Activated naive CD8-positive, alpha-beta T cell treated with anti-CD3 and anti-CD28 coated beads, Interleukin-2, amount 50 U/mL, for 16 hours (primary cell): ENCODE data around the gene GTF2H2C.
"Not testable (repeated sequence)": the region's sequence is repeated elsewhere in the genome, so short reads cannot be mapped to it uniquely, and the experiment has no call there.

ENCODE experiments used
- DNase-seq: peaks from one replicate; pipeline ENCODE4 v3.0.0-alpha.2; 2020; ENCODE audit warnings: low read depth, low spot score

Gene GTF2H2C

DNA sequence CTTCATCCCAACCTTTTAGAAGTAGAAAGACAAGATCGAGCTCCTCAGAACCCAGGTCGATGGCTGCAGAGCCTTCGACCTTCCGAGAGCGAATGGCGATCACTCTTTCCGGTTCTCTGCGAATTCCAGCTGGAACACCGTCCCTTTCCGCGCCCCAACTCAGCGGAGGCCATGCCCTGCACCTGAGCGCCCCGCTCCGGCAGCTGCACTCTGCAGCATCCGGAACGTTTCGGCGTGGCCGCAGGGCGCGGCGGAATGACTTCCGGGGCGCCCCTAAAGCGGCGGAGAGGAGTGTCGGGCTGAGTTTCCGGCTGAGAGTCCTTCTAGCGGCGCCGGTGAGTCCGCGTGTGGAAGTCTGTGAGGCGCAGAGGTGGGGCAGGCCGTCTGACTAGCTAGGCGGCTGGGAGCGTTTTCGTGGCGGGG is at the start of gene GTF2H2C:
GTF2H2C (plus strand) TSS at position 284 of the 423 bp plus-strand sequence. CDS start 4,942 bp downstream, outside the sequence.
- peak; percentile 40 for DNase-seq

DNA sequence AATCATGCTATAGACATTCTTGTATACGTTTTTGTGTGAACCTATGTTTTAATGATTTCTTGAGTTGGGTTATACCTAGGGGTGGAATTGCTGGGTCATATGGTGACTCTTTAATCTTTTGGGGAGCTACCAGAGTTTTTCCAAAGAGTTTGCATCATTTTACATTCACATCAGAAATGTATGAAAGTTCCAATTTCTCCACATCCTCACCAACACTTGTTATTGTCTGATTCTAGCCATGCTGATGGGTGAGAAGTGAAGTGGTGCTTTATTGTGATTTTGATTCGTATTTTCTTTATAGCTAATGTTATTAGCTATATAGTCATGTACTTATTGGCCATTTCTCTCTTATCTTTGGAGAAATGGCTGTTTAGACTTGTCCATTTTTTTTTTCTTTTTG is 49.3 kb upstream of the GTF2H2C start:
- no peak for DNase-seq

DNA sequence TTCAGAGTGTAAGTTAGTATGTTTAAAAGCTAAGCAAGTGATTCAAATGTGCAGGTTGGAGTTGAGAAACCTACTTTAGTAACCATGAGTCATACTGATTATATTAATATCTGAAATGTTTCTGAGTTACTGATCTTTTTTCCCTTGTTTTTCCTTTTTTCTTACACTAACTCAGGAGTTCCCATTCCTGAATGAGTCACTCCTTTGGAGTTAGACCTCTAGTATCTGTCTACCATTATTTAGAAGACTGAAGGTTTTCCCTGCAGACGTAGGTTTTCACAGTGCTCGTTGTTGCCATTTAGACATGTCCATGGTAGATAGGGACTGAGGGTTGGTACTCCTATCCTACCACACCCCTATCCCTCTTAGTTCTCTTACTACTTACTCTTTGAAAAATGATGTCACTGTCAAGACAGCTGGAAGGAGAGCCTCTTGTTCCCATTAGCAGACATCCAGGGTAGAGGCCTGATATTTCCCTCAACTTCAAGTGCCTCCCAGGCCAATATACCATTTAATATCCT is 47.2 kb upstream of the GTF2H2C start:
- DNase-seq, result no peak

DNA sequence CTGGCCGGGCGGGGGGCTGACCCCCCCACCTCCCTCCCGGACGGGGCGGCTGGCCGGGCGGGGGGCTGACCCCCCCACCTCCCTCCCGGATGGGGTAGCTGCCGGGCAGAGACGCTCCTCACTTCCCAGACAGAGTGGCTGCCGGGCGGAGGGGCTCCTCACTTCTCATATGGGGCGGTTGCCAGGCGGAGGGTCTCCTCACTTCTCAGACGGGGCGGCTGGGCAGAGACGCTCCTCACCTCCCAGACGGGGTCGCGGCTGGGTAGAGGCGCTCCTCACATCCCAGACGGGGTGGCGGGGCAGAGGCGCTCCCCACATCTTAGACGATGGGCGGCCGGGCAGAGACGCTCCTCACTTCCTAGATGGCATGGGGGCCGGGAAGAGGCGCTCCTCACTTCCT is 44.4 kb upstream of the GTF2H2C start:
- DNase-seq, result not testable (repeated sequence)

DNA sequence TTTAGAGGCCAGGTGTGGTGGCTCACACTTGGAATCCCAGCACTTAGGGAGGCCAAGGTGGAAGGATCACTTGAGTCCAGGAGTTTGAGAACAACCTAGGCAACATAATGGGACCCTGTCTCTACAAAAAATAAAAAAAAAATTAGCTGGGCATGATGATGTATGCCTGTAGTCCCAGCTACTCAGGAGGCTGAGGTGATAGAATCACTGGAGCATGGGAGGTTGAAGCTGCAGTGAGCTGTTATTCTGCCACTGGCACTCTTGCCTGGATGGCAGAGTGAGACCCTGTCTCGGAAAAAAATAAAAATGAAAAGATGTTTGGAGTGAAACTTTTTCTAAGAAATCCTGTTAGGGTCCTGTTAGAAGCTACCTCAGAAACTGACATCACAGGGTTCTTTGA is 43.2 kb upstream of the GTF2H2C start:
- no peak for DNase-seq

DNA sequence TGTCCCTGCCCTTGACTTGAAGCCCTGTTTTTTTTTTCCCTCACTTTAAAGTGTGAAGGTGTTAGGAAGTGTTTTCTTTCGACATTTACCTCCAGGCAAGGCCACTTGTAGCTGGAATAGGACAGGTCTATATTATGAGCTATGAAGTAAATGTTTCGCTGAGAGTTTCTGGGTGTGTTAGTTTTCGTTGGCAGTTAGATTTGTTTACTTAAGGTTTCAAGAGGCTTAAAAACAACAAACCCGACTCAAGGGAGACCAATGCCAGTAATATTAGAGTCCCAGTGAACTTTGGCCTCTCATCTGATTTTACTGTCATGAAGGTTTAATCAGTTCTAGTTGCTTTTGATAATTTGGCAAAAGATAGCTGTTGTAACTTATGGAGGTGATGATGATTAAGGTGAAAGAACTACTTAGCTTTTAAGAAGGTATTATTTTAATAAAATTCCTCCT is 42.2 kb upstream of the GTF2H2C start:
- DNase-seq, result no peak

DNA sequence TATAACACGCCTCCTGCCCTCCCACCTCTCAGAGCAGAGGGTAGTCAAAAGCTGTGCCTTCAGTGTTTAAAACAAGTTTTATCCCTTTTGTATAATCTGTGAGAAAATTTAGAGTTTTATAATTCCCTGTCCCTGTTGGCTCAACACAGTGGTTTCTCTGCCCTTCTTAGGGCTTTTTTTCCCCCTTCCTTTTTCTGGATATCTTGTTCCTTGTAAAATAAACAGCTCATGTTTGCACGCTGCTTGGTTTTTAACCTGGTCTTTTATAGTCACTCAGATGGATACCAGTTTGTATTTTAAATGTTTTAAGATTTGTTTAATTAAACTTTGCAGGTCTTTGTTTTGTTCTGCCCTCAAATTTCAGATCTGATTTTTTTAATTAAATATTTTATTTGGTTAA is 40.7 kb upstream of the GTF2H2C start:
- DNase-seq, result no peak

DNA sequence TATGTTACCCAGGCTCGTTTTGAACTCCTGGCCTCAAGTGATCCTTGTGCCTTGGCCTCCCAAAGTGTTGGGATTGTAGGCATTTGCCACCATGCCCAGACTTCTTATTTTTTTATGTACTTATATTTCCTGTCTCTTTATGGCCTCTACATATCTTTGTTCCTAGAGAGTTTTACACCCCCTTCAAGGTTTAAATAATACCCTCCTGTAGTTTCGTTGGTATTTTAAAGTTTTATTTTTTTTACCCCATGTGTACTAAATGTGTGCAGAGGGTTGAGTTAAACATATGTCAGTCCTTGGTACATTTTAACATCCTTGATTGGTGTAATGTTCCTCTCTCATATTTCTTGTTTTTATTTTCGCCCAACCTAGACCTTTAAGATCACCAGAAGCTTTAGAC is 38.0 kb upstream of the GTF2H2C start:
- DNase-seq, result no peak

DNA sequence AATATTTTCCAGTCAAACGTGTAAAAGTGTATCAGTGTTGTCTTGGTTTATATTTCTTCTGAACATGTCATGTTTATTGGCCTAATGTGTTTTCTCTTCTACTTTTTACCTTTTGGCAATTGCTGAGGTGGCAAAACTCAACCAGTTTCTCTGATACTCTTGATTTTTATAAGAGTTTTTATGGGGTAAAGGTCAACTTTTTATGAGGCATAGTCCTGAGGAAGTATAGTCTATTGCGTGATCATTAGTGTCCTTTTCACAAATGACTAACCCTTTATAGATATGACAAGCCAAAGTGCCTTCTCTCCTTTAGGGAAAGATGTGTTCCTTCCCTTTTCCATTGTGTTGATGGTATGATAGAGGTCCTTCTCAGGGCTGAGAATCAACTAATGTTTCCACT is 34.5 kb upstream of the GTF2H2C start:
- no peak for DNase-seq

DNA sequence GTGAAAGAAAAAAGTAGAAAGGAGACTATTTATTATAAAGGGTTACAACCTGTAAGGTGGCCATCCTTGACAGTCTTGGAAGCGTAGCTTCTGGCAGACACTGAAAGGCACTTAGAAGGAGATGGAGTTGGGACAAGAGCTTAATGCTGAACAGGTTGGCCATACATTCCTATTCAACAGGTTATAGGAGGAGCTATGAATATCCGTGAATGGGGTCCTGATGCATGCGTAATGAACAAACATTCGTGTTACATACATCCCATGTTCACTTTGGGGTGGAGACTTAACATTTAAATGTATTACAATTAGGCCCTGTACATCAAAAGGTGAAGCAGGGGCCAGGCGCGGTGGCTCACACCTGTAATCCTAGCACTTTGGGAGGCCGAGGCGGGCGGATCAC is 33.3 kb upstream of the GTF2H2C start:
- DNase-seq, result no peak

DNA sequence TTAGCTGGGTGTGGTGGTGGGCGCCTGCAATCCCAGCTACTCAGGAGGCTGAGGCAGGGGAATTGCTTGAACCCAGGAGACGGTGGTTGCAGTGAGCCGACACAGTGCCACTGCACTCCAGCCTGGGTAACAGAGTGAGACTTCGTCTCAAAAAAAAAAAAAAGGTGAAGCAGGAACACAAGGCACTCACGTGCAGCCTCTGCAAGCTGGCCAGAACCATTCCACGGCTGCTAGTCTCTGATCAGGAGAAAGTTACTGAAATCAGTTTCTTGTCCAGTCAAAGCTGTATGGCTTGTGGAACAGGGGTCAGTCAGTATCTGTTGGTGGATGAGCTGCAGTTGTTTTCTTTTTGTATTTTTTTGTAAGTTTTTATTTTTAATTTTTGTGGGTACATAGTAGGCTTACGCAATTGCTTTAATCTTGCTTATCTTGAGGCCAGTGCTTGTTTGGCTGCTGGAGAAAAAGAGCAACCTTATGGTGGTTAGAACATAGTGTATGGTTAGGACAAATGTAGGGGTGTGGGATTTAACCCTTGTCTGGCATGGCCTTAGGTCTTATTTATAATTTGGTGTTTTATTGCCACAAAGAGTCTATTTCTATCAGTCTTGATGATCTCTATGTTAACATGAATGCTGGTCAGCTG is 32.7 kb upstream of the GTF2H2C start:
- no peak for DNase-seq

DNA sequence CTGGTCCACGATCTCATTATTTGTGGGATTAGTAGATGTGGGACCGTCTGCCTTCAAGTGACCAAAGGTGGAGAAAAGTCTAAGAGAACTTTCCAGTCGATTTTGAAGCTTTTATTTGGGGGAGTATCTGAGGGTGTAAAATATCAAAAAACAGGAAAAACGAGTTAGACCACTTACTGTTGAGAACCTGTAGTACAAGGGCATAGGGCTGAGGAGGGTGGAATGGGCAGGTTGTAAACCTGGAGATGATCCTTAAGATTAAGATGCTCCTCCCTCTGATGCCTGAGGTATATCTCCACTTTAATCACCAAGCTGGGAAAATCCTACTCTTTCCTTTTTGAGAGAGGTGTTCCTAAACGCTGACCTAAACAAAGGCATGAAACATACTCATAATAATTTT is 32.0 kb upstream of the GTF2H2C start:
- DNase-seq, result no peak

DNA sequence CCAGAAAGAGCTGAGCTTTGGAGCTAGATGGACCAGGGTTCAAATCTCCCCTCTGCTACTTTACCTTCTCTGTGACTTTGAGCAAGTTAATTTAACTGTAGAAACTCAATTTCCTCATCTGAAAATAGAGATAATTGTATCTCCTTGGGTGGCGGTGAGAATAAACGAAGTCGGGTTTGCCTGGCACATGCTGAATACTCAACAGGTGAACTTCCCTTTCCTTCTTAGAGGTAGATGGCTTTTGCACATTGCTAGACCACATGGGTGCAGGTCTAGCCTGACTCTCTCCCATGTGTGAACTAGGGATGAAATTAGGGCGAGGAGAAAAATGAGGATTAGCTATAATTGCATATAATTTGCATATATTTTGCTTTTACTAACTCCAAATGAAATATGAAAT is 31.4 kb upstream of the GTF2H2C start:
- no peak for DNase-seq

DNA sequence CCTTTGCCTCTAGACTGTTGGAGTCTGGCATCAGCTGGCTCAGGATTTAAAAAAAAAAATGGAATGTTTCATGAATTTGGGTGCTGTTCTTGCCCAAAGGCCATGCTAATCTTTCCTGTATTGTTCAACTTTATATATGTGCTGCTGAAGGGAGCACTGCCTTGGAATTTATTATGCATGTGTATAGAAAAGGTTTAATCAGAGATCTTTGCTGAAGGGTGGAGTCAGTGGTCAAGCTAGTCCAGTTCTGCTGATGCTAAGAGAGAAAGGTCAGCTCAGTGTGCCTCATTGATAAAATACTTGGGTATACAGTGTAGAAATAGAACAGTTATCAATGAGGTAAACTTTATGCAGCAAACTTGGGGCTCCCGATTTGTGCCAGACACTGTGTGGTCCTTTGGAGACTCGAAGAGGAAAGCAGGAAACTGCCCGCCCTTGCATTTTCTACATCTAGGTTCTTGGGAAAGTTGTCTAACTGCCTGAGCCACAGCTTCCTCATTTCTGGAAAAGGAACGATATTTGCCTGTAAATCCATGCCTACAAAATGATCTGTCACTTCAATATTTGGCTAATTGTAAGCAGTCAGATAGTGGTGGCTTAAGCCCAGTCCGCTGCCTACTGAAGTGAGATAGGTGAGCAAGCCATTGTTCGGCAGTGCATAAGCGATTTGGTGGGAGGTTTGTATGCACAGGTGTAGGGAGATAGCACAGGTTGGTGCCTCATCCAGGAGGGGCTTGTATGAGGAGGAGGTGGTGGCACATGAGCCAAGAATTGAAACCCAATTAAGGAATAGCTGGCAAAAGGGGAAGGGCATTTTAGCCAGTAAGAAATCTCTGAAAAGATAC is 29.2 kb upstream of the GTF2H2C start:
- DNase-seq, result no peak

DNA sequence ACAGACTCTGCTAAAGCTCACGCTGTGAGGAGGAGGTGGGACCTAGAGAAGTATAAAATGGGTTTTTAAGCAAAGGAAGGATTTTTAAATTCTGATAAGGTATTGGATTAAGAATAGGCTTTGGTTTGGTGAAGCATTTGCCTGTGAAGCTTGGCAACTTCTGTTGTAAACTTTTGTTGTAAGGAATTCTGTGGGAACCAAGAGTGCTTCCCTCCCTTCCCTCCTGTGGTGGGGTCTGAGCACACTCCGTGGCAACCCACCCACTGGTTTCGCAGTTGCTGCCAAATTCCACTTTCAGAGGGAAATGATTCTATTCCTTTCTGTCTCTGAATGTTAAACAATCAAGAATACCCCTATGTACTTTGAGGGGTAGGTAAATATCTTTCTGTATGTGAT is 28.6 kb upstream of the GTF2H2C start:
- no peak for DNase-seq

DNA sequence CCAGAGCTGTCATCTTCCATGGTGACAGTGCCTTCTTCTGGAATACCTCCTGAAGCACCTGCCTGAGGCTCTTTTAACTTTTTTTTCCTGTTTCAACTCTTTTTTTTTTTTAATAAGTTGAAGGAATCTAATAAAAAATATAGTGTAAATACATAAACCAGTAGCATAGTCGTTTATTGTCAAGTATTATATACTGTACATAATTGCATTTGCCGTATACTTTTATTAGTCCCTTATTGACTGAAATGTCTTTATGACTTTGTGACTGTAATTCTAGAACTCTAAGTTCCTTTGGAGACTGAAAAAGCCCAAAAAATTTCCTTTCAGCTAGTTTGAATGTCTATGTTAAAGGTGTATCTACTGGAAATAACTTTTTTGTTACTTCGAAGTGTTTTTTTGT is 22.1 kb upstream of the GTF2H2C start:
- not testable (repeated sequence) for DNase-seq

DNA sequence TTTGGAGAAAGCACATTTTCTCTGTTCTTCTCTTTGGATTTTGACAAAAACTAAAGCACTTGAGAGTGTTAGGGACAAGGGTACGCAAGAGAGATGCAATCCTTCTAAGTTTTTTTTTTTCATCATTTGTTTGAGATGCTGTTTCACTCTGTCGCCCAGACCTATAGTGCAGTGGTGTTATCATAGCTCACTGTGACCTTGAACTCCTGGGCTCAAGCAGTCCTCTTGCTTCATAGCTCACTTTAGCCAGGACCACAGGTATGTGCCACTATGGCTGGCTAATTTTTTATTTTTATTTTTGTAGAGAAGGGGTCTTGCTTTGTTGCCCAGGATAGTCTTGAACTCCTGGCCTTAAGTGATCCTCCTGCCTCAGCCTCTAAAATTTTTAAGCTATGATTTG is 21.3 kb upstream of the GTF2H2C start:
- not testable (repeated sequence) for DNase-seq

DNA sequence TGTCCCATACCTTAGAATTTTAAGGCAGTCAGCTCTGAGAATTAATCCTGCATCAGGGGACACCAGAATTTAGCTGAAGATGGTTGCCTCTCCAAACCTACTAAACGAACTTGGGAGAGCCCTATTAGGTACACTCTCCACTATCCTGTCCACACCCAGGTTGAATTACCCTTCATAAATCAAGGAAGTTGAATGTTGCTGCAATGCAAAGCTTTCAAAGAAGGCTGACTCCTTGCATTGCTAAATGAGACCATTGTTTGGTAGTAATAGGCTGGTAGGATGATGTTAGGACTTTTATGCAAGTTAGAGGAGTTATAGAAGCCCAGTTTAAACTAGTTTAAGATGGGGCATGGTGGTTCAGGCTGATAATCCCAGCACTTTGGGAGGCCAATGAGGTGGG is 18.6 kb upstream of the GTF2H2C start:
- DNase-seq, result not testable (repeated sequence)

DNA sequence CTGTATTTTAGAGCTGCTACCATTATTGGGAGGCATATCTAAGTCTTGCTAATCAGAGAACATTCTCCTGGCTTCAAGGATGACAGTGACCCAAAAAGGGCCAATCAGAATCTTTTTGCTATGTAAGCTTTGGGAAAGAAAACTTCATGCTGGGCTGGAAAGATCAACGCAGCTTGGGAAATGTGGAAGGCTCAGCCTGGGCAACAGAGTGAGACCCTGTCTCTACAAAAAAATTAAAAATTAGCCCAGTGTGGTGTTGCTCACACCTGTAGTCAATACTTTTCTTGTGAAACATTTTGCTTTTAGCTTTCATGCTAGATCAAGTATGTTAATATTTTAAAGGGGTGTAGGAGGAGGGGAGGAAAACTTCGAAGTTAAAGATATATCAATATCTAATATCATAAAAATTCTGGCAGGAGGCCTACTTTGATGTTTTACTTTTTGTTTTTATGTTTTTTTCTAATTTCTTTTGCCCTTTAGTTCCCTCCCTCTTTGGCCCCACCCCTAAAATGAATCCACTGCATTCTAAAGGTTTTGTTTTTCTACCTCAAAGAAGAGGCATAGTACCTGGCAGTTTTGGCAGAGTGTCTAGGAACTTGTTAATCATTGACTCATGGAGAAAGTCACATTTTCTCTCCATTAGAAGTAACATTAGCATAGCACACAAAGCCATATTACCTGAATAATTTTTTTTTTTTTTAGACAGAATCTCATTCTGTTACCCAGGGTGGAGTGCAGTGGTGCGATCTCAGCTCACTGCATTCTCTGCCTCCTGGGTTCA is 17.0 kb upstream of the GTF2H2C start:
- not testable (repeated sequence) for DNase-seq

DNA sequence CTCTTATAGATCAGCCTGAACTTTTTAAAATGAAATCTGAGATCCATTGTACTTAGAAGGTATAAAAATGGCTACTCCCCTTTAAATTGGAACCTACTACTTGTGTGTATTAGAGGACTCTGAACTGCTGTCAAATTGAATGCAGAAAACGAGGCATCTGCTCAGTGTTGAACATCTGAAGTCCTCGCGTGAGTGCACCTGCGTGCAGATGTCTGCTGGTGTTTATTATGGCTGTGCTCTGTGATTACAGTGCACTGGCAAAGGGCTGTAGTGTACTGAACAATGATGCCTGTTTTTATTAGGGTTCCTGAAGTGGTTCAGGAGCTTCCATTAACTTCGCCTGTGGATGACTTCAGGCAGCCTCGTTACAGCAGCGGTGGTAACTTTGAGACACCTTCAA is 15.4 kb upstream of the GTF2H2C start:
- DNase-seq, result not testable (repeated sequence)

DNA sequence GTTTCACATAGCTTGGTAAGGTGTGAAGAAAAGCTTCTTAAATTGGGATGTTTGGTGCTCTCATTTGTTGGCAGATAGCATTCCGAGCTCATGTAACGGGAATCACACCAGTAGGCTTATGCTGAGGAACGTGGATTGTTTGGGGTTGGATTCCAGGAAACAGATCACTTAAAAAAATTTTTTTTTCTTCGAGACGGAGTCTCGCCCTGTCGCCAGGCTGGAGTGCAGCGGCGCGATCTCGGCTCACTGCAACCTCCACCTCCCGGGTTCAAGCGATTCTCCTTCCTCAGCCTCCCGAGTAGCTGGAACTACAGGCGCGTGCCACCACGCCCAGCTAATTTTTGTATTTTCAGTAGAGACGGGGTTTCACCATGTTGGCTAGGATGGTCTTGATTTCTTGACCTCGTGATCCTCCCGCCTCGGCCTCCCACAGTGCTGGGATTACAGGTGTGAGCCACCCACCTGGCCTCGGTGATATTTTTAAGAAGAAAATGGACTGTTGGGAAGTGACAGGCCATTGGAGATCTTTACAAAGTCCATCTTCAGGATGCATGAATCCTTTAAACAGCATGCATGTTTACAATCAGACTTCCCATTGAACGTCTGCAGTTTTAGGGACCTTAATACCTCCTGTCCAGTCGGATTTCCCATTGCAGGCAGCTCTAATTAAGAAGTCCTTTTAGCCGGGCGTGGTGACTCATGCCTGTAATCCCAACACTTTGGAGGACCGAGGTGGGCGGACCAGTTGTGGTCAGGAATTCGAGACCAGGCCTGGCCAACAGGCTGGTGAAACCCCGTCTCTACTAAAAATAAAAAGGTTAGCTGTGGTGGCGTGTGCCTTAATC is 818 bp downstream of the GTF2H2C start:
- not testable (repeated sequence) for DNase-seq
